Left hindlimb (tissue), 1 donor: ENCODE measurements around the gene C1QTNF1.
"Not testable (repeated sequence)": the region's sequence is repeated elsewhere in the genome, so short reads cannot be mapped to it uniquely, and the experiment has no call there.

Source experiments
- DNase-seq: peaks from one replicate; pipeline ENCODE4 v3.0.0-alpha.2; 2018

Gene C1QTNF1

GRCh38 chr17:79026376-79027273 is 2.7 kb downstream of the C1QTNF1 start:
- peak; percentile 35 for DNase-seq

GRCh38 chr17:79027274-79027924 is 3.4 kb downstream of the C1QTNF1 start:
- peak; percentile 35 for DNase-seq

- DNase-seq: peak; percentile 76
These were observed 4.0 kb downstream of the C1QTNF1 start for GRCh38 chr17:79027925-79028491.

GRCh38 chr17:79028496-79029326 is 4.7 kb downstream of the C1QTNF1 start:
- no peak for DNase-seq

GRCh38 chr17:79029327-79030009 is 5.5 kb downstream of the C1QTNF1 start:
- peak; percentile 37 for DNase-seq

GRCh38 chr17:79030636-79031035 is 6.7 kb downstream of the C1QTNF1 start:
- DNase-seq: not testable (repeated sequence)

GRCh38 chr17:79031996-79032875 is 8.3 kb downstream of the C1QTNF1 start:
- DNase-seq: peak; percentile 23

- DNase-seq: no peak
These were observed 9.2 kb downstream of the C1QTNF1 start for GRCh38 chr17:79033046-79033616.

- peak; percentile 73 for DNase-seq
These were observed 10.0 kb downstream of the C1QTNF1 start for GRCh38 chr17:79033741-79034501.

- DNase-seq: no peak
These were observed 11.0 kb downstream of the C1QTNF1 start for GRCh38 chr17:79034931-79035485.

- DNase-seq: no peak
These were observed 11.7 kb downstream of the C1QTNF1 start for GRCh38 chr17:79035686-79036085.

- DNase-seq: no peak
These were observed 12.2 kb downstream of the C1QTNF1 start for GRCh38 chr17:79036181-79036580.

GRCh38 chr17:79036596-79036995 is 12.6 kb downstream of the C1QTNF1 start:
- DNase-seq: no peak

- DNase-seq: no peak
These were observed 14.7 kb downstream of the C1QTNF1 start for GRCh38 chr17:79038545-79039135.

- DNase-seq: no peak
These were observed 15.2 kb downstream of the C1QTNF1 start for GRCh38 chr17:79039171-79039570.

- no peak for DNase-seq
These were observed 15.9 kb downstream of the C1QTNF1 start for GRCh38 chr17:79039886-79040285.

GRCh38 chr17:79041041-79041570 is 17.1 kb downstream of the C1QTNF1 start:
- DNase-seq: peak; percentile 23

- peak; percentile 28 for DNase-seq
These were observed 17.9 kb downstream of the C1QTNF1 start for GRCh38 chr17:79041723-79042420.
